GM18951 (cell line): ENCODE results near the gene CLEC4F.

Source experiments
- POLR2A ChIP-seq: IDR thresholded peaks from 4 replicates; pipeline ENCODE4 v1.6.1; 2011; ENCODE audit warnings: mild to moderate bottlenecking; ENCODE audit not compliant: insufficient read length, insufficient read depth; ENCODE audit errors: extremely low read depth
- in situ Hi-C: fragments of 300-500 bp; cut with MboI; formaldehyde crosslinking; loops from one replicate; pipeline ENCODE4 v1.12.0; 2022; ENCODE audit warnings: low sequenced_read_pairs, mixed read lengths, inconsistent platforms; ENCODE audit not compliant: unreplicated experiment

CLEC4F gene

DNA sequence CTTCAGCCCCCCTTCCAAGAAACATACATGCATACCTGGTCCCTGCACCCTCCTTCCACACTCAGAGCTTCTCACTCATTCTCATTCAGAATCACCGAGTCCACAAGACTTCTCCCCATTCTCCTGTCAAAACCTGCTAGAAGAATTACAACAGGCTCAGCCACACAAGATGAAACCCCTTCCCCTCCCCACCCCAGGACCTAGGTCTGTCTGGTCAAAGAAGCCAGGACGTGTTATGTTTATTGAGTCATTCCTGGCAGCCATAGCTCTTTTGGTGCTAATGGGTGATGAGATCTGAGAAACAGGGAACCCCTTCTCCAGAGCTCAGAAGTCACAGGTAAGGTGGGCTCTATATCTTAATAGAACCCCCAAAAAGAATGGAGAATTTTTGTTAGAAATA, 50.9 kb downstream of the CLEC4F start:
- no peak for TF ChIP-seq POLR2A

DNA sequence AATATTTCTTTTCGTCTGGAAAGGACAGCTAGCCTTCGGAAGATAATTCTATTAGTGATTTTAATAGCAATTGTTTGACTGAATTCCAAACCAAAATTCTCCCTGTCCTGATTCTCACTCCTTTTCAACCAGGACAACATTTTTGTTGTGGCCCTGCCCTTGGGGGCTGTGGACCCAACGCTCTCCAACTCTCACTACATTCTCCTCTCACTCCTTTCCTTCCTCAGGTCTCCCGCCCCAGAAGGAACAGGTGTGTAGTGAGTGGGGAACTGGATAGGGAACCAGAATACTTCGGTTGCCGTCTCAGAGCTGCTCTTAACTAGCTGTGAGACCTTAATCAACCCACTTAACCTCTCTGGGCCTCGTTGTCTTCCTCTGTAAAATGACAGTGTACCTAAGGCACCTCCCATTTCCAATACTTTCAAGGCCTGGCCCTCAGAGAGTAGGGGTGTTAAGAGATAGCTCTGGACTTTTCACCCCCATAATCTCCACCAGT, 51.8 kb downstream of the CLEC4F start:
- TF ChIP-seq POLR2A: no peak
- in situ Hi-C loops: no loop called here

More for the DNA sequence above, 50.9 kb downstream of the CLEC4F start:
- in situ Hi-C loops: no loop called here

DNA sequence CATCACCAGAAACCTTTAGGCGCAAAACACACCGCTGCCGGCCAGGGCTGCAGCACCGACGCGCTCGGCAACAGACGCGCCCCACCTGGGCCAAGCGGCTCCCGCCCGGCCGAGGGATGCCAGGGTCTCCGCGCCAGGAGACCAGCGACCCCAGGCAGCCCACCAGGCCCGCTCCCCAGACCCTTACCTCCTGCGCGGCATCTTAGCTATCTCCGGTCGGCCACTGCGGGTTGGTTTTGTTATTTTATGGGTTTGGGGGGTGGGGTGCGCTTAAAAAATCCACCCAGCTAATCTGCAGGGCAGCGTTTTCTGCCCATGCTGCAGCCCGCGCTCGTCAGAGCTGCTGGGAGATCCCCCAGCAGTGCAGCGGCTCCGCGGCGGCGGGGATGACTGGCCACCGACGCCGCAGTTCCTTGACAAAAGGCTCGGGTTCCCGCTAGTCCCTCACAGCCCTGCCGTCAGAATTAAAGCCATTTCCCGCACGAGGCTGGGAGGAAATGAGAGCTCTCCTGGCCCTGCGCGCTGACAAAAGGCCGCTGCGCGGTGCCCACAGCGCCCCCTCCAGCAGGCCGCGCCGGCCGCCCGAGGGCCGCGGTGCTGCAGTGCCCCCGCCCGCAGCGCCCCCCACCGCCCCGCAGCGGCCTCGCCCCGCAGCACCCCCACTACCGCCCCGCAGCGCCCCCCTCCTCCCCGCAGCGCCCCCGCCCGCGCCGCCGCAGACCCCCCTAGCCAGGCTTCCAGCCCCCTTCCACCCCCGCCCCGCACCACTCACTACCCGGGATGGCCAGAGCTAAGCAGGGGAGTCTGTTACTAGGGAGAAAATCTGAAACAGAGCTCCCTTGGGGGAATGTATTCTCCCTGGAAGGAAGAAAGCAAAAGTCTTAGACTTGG, 52.5 kb downstream of the CLEC4F start, which contains the start of gene ADD2:
ADD2 (minus strand) TSS at position 502 of the 891 bp plus-strand sequence. CDS start 61,792 bp downstream, outside the sequence.
- in situ Hi-C loops: no loop called here
- TF ChIP-seq POLR2A: no peak

DNA sequence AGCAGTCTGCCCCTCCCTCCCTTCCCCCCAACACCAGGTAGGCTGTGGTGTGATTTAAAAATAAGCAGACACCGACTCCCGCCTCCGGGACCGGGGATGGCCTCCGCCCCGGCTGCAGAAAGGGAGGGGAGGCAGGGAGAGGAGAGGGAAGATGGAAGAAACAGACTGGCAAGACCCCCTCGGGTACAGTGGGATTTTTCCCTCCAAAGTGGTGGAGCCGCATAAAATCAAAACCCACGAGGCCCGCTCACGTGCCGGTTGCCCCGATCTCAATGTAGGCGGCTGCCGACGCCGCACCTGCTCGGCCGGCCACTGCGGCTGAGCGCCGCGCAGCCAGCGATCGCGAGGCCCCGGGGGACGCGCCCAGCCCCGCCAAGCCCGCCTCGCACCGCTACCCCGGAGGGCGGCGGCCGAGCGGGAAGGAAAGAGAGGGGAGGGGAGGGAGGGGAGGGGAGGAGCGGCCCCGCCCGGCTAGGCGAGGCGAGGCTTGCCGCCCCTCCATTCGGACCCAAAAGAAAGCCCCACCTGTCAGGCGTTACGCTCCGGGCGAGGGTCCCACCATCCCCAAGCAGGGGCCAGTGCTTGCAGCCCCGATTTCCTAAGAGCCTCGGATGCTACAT, 53.2 kb downstream of the CLEC4F start:
- in situ Hi-C loops: no loop called here
- TF ChIP-seq POLR2A: no peak

- no peak for TF ChIP-seq POLR2A
- in situ Hi-C loops: no loop called here
These were observed 53.9 kb downstream of the CLEC4F start for GRCh38 chr2:70766357-70767078.

DNA sequence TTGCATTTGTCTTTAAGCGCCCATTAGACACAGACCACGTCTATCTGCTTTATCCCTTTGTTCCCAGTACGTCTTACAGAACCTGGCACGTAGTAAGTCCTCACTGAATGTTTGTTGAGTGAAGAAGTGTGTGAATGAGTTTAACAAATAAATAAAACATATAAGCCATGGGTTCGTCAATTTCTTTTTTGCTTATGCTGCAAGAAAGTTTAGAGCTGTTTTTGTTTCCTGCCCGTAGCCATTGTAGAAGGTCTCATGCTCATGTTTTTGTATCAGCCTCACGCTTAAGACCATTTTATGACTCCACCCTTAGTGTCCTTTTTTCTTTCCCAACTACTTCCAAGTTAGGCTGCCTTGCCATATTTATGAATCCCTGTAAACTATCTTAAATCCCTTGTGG, 54.9 kb downstream of the CLEC4F start:
- in situ Hi-C loops: no loop called here
- TF ChIP-seq POLR2A: no peak

GRCh38 chr2:70759446-70759845, 61.0 kb downstream of the CLEC4F start:
- TF ChIP-seq POLR2A: no peak
- in situ Hi-C loops: no loop called here
